Suprapubic skin (tissue), 4 donors: ENCODE results near the gene GPR137C. TPM values are rescaled to one million over a fixed set of nuclear protein-coding genes. Genes with fewer than 3 reads are reported as not detected.

Source experiments
- DNase-seq, 2 donors: peaks; one replicate each; pipeline ENCODE4 v3.0.0-alpha.2; 2019; ENCODE audit warnings: low spot score in 2 of 2
- H3K27ac ChIP-seq: fragments of 200-600 bp; sonication (generic); one replicate; pipeline ENCODE4 v1.5.1; 2019
- H3K27me3 ChIP-seq: fragments of 200-600 bp; sonication (generic); one replicate; pipeline ENCODE4 v1.5.1; 2019
- H3K36me3 ChIP-seq: fragments of 200-600 bp; sonication (generic); one replicate; pipeline ENCODE4 v1.5.1; 2019
- H3K4me1 ChIP-seq: fragments of 200-600 bp; sonication (generic); one replicate; pipeline ENCODE4 v1.5.1; 2019
- H3K4me3 ChIP-seq: fragments of 200-600 bp; sonication (generic); one replicate; pipeline ENCODE4 v1.5.1; 2019; ENCODE audit warnings: mild to moderate bottlenecking
- H3K9me3 ChIP-seq: fragments of 200-600 bp; sonication (generic); one replicate; pipeline ENCODE4 v1.5.1; 2019
- CTCF ChIP-seq, 2 donors: fragments of 200-600 bp in 1 of 2; fragments of 450-650 bp in 1 of 2; sonication (generic) in 1 of 2; IDR thresholded peaks; one replicate each; pipeline ENCODE4 v1.5.1; 2016 to 2019; ENCODE audit warnings: antibody characterized with exemption in 2 of 2, mild to moderate bottlenecking in 1 of 2, moderate library complexity in 1 of 2
- EP300 ChIP-seq: sonication (generic); formaldehyde crosslinking; IDR thresholded peaks from one replicate; pipeline ENCODE4 v1.6.1; 2017; ENCODE audit warnings: antibody characterized with exemption
- POLR2A ChIP-seq, 2 donors: fragments of 450-650 bp; IDR thresholded peaks; one replicate each; pipeline ENCODE4 v1.6.1; 2017; ENCODE audit warnings: antibody characterized with exemption in 2 of 2, mild to moderate bottlenecking in 2 of 2, moderate library complexity in 2 of 2
- POLR2AphosphoS5 ChIP-seq, 3 donors: sonication (generic); formaldehyde crosslinking; IDR thresholded peaks; one replicate each; pipeline ENCODE4 v1.6.1; 2017; ENCODE audit warnings: antibody characterized with exemption in 3 of 3
- WGBS: methylation state at CpG from one replicate; pipeline ENCODE4 v1.1.5; 2018; 5-methylcytosine and 5-hydroxymethylcytosine counted together
- total RNA-seq, 4 donors: library from RNA; depleted of rRNA; stranded (reverse); fragments of >200 nt; gene quantifications; one replicate each; pipeline ENCODE4 v1.1.0, GENCODE V29; 2016

GPR137C gene
- total RNA-seq, 4 donors from 2014 or later: 0.17 to 0.65 TPM; not detected in 2

GRCh38 chr14:52545584-52546317 lies 6.9 kb upstream of the GPR137C start:
- DNase-seq: no peak
- H3K4me1 ChIP-seq: peaks cover 7% of the 10 kb centered on the region
- H3K4me3 ChIP-seq: no peak overlapping the region
- H3K36me3 ChIP-seq: no peaks in the 10 kb centered on the region
- TF ChIP-seq EP300 (no peak), CTCF (IDR thresholded peaks at IDR 0.05) (no peak), POLR2A (IDR thresholded peaks at IDR 0.05) (no peak), POLR2AphosphoS5 (IDR thresholded peaks at IDR 0.05) (no peak)
- H3K27ac ChIP-seq: no peak overlapping the region
- no peaks in the 10 kb centered on the region for H3K9me3 ChIP-seq
- WGBS: 87% methylated on average over 7 of the region's 7 CpGs
- H3K27me3 ChIP-seq: no peaks in the 10 kb centered on the region

GRCh38 chr14:52546318-52546670 lies 6.3 kb upstream of the GPR137C start:
- H3K9me3 ChIP-seq: no peaks in the 10 kb centered on the region
- H3K27me3 ChIP-seq: no peaks in the 10 kb centered on the region
- peaks cover 13% of the 10 kb centered on the region for H3K4me1 ChIP-seq
- DNase-seq: no peak
- H3K27ac ChIP-seq: no peak overlapping the region
- H3K4me3 ChIP-seq: no peak overlapping the region
- H3K36me3 ChIP-seq: no peaks in the 10 kb centered on the region
- WGBS: 83% methylated on average over 4 of the region's 4 CpGs
- TF ChIP-seq POLR2AphosphoS5 (IDR thresholded peaks at IDR 0.05) (no peak), EP300 (no peak), POLR2A (IDR thresholded peaks at IDR 0.05) (no peak), CTCF (IDR thresholded peaks at IDR 0.05) (no peak)

- H3K36me3 ChIP-seq: no peaks in the 10 kb centered on the region
- no peaks in the 10 kb centered on the region for H3K9me3 ChIP-seq
- TF ChIP-seq POLR2AphosphoS5 (IDR thresholded peaks at IDR 0.05) (no peak), EP300 (no peak), CTCF (IDR thresholded peaks at IDR 0.05) (no peak), POLR2A (IDR thresholded peaks at IDR 0.05) (no peak)
- 75% methylated on average over 2 of the region's 2 CpGs for WGBS
- no peak for DNase-seq
- peaks cover 16% of the 10 kb centered on the region for H3K4me1 ChIP-seq
- H3K27me3 ChIP-seq: no peaks in the 10 kb centered on the region
- no peak overlapping the region for H3K4me3 ChIP-seq
- H3K27ac ChIP-seq: no peak overlapping the region
These were observed 5.6 kb upstream of the GPR137C start for GRCh38 chr14:52547027-52547426.

GRCh38 chr14:52547526-52547925 lies 5.1 kb upstream of the GPR137C start:
- H3K27me3 ChIP-seq: no peaks in the 10 kb centered on the region
- H3K36me3 ChIP-seq: no peaks in the 10 kb centered on the region
- H3K27ac ChIP-seq: no peak overlapping the region
- 92% methylated on average over 3 of the region's 3 CpGs for WGBS
- no peaks in the 10 kb centered on the region for H3K9me3 ChIP-seq
- H3K4me1 ChIP-seq: peaks cover 16% of the 10 kb centered on the region
- DNase-seq: no peak
- H3K4me3 ChIP-seq: no peak overlapping the region
- no peak for TF ChIP-seq CTCF (IDR thresholded peaks at IDR 0.05)
- TF ChIP-seq POLR2AphosphoS5 (IDR thresholded peaks at IDR 0.05): no peak
- TF ChIP-seq POLR2A (IDR thresholded peaks at IDR 0.05): no peak
- no peak for TF ChIP-seq EP300

- DNase-seq: no peak
- H3K36me3 ChIP-seq: no peaks in the 10 kb centered on the region
- TF ChIP-seq POLR2AphosphoS5 (IDR thresholded peaks at IDR 0.05): no peak
- no peak for TF ChIP-seq CTCF (IDR thresholded peaks at IDR 0.05)
- TF ChIP-seq EP300: no peak
- no peak for TF ChIP-seq POLR2A (IDR thresholded peaks at IDR 0.05)
- no peaks in the 10 kb centered on the region for H3K9me3 ChIP-seq
- H3K27me3 ChIP-seq: no peaks in the 10 kb centered on the region
- 94% methylated on average over 3 of the region's 3 CpGs for WGBS
- no peak overlapping the region for H3K27ac ChIP-seq
- H3K4me3 ChIP-seq: peak overlapping the region; percentile 65
- peaks cover 30% of the 10 kb centered on the region for H3K4me1 ChIP-seq
These were observed 2.0 kb upstream of the GPR137C start for GRCh38 chr14:52550661-52551060.
